OCI-LY3 (cell line): Measurements from ENCODE around the gene CACNB4.

Source experiments
- H2AFZ ChIP-seq: fragments of 200-600, 300-600 bp; shearing (Covaris generic); 2 replicates; pipeline ENCODE4 v1.6.0; 2014; ENCODE audit warnings: antibody characterized with exemption, low read depth, low read length
- H3K27ac ChIP-seq: fragments of 200-600, 300-600 bp; sonication (generic); 2 replicates; pipeline ENCODE4 v1.5.1; 2014; ENCODE audit warnings: mild to moderate bottlenecking, low read length, moderate library complexity, mixed read lengths
- H3K27me3 ChIP-seq: fragments of 200-600, 300-600 bp; sonication (generic); 2 replicates; pipeline ENCODE4 v1.6.1; 2014; ENCODE audit warnings: low read depth, low read length, mixed read lengths
- H3K36me3 ChIP-seq: fragments of 200-600, 300-600 bp; sonication (generic); replicated peaks from 2 replicates; pipeline ENCODE3; 2014; ENCODE audit warnings: low read depth, low read length, mixed read lengths
- H3K4me1 ChIP-seq: fragments of 300-600, 200-600 bp; sonication (generic); 2 replicates; pipeline ENCODE4 v1.6.1; 2014; ENCODE audit warnings: low read length, mixed read lengths
- H3K4me2 ChIP-seq: fragments of 200-600, 300-600 bp; sonication (generic); 2 replicates; pipeline ENCODE4 v1.6.1; 2014; ENCODE audit warnings: low read length, mixed read lengths
- H3K4me3 ChIP-seq: fragments of 300-600, 200-600 bp; sonication (generic); 2 replicates; pipeline ENCODE4 v1.5.1; 2014; ENCODE audit warnings: antibody characterized with exemption, mild to moderate bottlenecking, low read length, moderate library complexity
- H3K79me2 ChIP-seq: fragments of 300-600, 200-600 bp; shearing (Covaris generic); 2 replicates; pipeline ENCODE4 v1.6.1; 2014; ENCODE audit warnings: mild to moderate bottlenecking, low read length, mixed read lengths
- H3K9ac ChIP-seq: fragments of 300-600, 200-600 bp; shearing (Covaris generic); 2 replicates; pipeline ENCODE4 v1.6.0; 2014; ENCODE audit warnings: mild to moderate bottlenecking, low read length, moderate library complexity
- H3K9me3 ChIP-seq: fragments of 200-600, 300-600 bp; shearing (Covaris generic); 2 replicates; pipeline ENCODE4 v1.6.1; 2014; ENCODE audit warnings: low read length, mixed read lengths; ENCODE audit not compliant: insufficient read depth
- H4K20me1 ChIP-seq: fragments of 200-600, 300-600 bp; sonication (generic); 2 replicates; pipeline ENCODE4 v1.6.1; 2016; ENCODE audit warnings: low read length, mixed read lengths; ENCODE audit not compliant: insufficient read depth
- EZH2phosphoT487 ChIP-seq: fragments of 200-600 bp; shearing (Covaris generic); IDR thresholded peaks from 2 replicates; pipeline ENCODE4 v1.6.1; 2018; ENCODE audit warnings: antibody characterized with exemption, mixed run types, low read depth
- TF ChIP-seq, protein P1 (sequence below): fragments of 200-600, 300-600 bp; sonication (generic); IDR thresholded peaks from 2 replicates; pipeline ENCODE4 v1.5.1; 2014; ENCODE audit warnings: antibody characterized with exemption, low read length, low read depth

Gene CACNB4

GRCh38 chr2:151860210-151860609, 238.6 kb downstream of the CACNB4 start:
- H4K20me1 ChIP-seq = peaks cover 24% of the 10 kb centered on the region; the same call in 1 of the 2 replicates
- peaks cover 85% of the 10 kb centered on the region for H3K27me3 ChIP-seq
- H3K4me3 ChIP-seq = no peak overlapping the region

GRCh38 chr2:151857650-151858049, 241.2 kb downstream of the CACNB4 start:
- Histone ChIP-seq H3K9ac (no peak overlapping the region), H3K4me2 (no peak overlapping the region), H2AFZ (no peak overlapping the region), H3K4me1 (peaks cover 7% of the 10 kb centered on the region), H3K36me3 (no peaks in the 10 kb centered on the region), H3K27me3 (peaks cover 87% of the 10 kb centered on the region), H4K20me1 (peaks cover 19% of the 10 kb centered on the region; the same call in 1 of the 2 replicates), H3K9me3 (no peaks in the 10 kb centered on the region), H3K79me2 (no peaks in the 10 kb centered on the region), H3K4me3 (no peak overlapping the region), H3K27ac (no peak overlapping the region)
- TF ChIP-seq, protein P1, sequence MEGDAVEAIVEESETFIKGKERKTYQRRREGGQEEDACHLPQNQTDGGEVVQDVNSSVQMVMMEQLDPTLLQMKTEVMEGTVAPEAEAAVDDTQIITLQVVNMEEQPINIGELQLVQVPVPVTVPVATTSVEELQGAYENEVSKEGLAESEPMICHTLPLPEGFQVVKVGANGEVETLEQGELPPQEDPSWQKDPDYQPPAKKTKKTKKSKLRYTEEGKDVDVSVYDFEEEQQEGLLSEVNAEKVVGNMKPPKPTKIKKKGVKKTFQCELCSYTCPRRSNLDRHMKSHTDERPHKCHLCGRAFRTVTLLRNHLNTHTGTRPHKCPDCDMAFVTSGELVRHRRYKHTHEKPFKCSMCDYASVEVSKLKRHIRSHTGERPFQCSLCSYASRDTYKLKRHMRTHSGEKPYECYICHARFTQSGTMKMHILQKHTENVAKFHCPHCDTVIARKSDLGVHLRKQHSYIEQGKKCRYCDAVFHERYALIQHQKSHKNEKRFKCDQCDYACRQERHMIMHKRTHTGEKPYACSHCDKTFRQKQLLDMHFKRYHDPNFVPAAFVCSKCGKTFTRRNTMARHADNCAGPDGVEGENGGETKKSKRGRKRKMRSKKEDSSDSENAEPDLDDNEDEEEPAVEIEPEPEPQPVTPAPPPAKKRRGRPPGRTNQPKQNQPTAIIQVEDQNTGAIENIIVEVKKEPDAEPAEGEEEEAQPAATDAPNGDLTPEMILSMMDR = no peak
- TF ChIP-seq EZH2phosphoT487 = no peak

More at GRCh38 chr2:151860210-151860609, 238.6 kb downstream of the CACNB4 start:
- TF ChIP-seq, protein P1 = no peak
- no peak for TF ChIP-seq EZH2phosphoT487
- Histone ChIP-seq H3K4me1 (peaks cover 16% of the 10 kb centered on the region), H3K36me3 (no peaks in the 10 kb centered on the region), H3K9ac (no peak overlapping the region), H3K79me2 (no peaks in the 10 kb centered on the region), H3K9me3 (no peaks in the 10 kb centered on the region), H3K4me2 (no peak overlapping the region), H2AFZ (no peak overlapping the region), H3K27ac (no peak overlapping the region)

DNA sequence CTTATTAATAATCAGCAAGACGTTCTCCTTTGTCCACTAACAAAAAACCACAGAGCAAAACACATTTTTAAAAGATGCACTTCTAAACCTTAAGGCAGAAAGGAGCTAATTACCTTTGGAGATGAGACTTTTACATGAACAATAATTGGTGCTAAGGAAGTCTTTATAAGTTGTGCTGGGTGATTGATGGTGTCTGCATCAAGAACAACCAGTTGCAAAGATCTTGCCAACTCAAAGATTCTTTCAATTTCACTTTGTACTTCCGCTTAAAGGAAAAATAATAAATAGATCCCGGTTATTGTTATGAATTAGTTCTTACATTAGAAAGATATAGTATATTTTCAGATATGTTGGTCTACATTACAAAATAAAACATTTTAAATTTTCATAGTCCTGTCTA, 243.7 kb downstream of the CACNB4 start:
- H3K4me3 ChIP-seq = no peak overlapping the region
- H4K20me1 ChIP-seq = 0 out of 2 replicates have a peak, but pooled peaks cover 3% of the 10 kb centered on the region
- H3K27me3 ChIP-seq = peaks cover 87% of the 10 kb centered on the region
- no peaks in the 10 kb centered on the region for H3K9me3 ChIP-seq
- H3K36me3 ChIP-seq = no peaks in the 10 kb centered on the region
- H3K27ac ChIP-seq = no peak overlapping the region
- H3K9ac ChIP-seq = no peak overlapping the region
- TF ChIP-seq EZH2phosphoT487 = no peak
- TF ChIP-seq, protein P1 = no peak
- H3K4me1 ChIP-seq = no peaks in the 10 kb centered on the region
- H3K4me2 ChIP-seq = peak overlapping the region; percentile 7; the same call in 1 of the 2 replicates
- H2AFZ ChIP-seq = no peak overlapping the region
- no peaks in the 10 kb centered on the region for H3K79me2 ChIP-seq

- no peaks in the 10 kb centered on the region for H3K79me2 ChIP-seq
- no peak overlapping the region for H3K4me2 ChIP-seq
- peaks cover 83% of the 10 kb centered on the region for H3K27me3 ChIP-seq
- no peak overlapping the region for H2AFZ ChIP-seq
- no peak overlapping the region for H3K27ac ChIP-seq
- H4K20me1 ChIP-seq = no peaks in the 10 kb centered on the region
- H3K9me3 ChIP-seq = no peaks in the 10 kb centered on the region
- TF ChIP-seq, protein P1 = no peak
- TF ChIP-seq EZH2phosphoT487 = no peak
- no peak overlapping the region for H3K4me3 ChIP-seq
- no peaks in the 10 kb centered on the region for H3K36me3 ChIP-seq
- H3K4me1 ChIP-seq = no peaks in the 10 kb centered on the region
- H3K9ac ChIP-seq = no peak overlapping the region
Measured at GRCh38 chr2:151853070-151853758, 245.6 kb downstream of the CACNB4 start.
